K562 (cell line): ENCODE data around the gene ACTN2. TPM values are rescaled to one million over a fixed set of nuclear protein-coding genes. Genes with fewer than 3 reads are reported as not detected.

Experiments used
- DNMT1 ChIP-seq: fragments of 450-650 bp; IDR thresholded peaks from 2 replicates; pipeline ENCODE4 v1.6.1; 2016; ENCODE audit warnings: antibody characterized with exemption, mild to moderate bottlenecking
- ESRRA ChIP-seq: fragments of 450-650 bp; IDR thresholded peaks from 2 replicates; pipeline ENCODE4 v1.6.1; 2014; ENCODE audit warnings: low read depth, mild to moderate bottlenecking, moderate library complexity, borderline replicate concordance
- FOXP1 ChIP-seq: sonication (generic); formaldehyde crosslinking; IDR thresholded peaks from 2 replicates; pipeline ENCODE4 v1.8.0; 2022; ENCODE audit warnings: mild to moderate bottlenecking, missing genetic modification reagents
- HLTF ChIP-seq: fragments of 450-650 bp; IDR thresholded peaks from 2 replicates; pipeline ENCODE4 v1.6.1; 2016
- MAFG ChIP-seq: fragments of 450-650 bp; conservative IDR thresholded peaks from 2 replicates; pipeline ENCODE4 v1.6.1; 2016; ENCODE audit warnings: missing genetic modification characterization, missing compliant biosample characterization
- PYGO2 ChIP-seq: fragments of 450-650 bp; IDR thresholded peaks from 2 replicates; pipeline ENCODE4 v1.6.1; 2016; ENCODE audit warnings: mild to moderate bottlenecking, missing genetic modification characterization, moderate library complexity, missing compliant biosample characterization
- RAD21 ChIP-seq, 2 experiments: fragments of 250-450 bp in 1 of 2; fragments of 450-650 bp in 1 of 2; sonication (Bioruptor Pico) in 1 of 2; formaldehyde crosslinking in 1 of 2; IDR thresholded peaks in 1 of 2; conservative IDR thresholded peaks in 1 of 2; 2 replicates each; pipeline versions ENCODE4 v1.4.0 to v1.8.0; 2020 to 2022; ENCODE audit warnings: mild to moderate bottlenecking in 2 of 2, moderate library complexity in 1 of 2
- SMARCC2 ChIP-seq: fragments of 450-650 bp; IDR thresholded peaks from 2 replicates; pipeline ENCODE4 v1.6.1; 2017; ENCODE audit warnings: antibody characterized with exemption, moderate library complexity, mild to moderate bottlenecking, low read depth
- SMC3 ChIP-seq: conservative IDR thresholded peaks from 2 replicates; pipeline ENCODE4 v1.6.1; 2011; ENCODE audit warnings: low read depth, low read length, improper control_type of control experiment; ENCODE audit not compliant: insufficient read depth
- ZNF212 ChIP-seq: fragments of 450-650 bp; formaldehyde crosslinking; IDR thresholded peaks from 2 replicates; pipeline ENCODE4 v1.4.0; 2020; ENCODE audit warnings: mild to moderate bottlenecking
- ZNF263 ChIP-seq: sonication (generic); formaldehyde crosslinking; IDR thresholded peaks from 2 replicates; pipeline ENCODE4 v1.8.0; 2022; ENCODE audit warnings: mild to moderate bottlenecking, missing genetic modification reagents, borderline replicate concordance
- ZNF3 ChIP-seq: fragments of 250-450 bp; sonication (Bioruptor Pico); IDR thresholded peaks from 2 replicates; pipeline ENCODE4 v1.5.0; 2021; ENCODE audit warnings: mild to moderate bottlenecking, moderate library complexity
- ZNF444 ChIP-seq: fragments of 250-450 bp; sonication (Bioruptor Pico); IDR thresholded peaks from 2 replicates; pipeline ENCODE4 v1.4.0; 2020; ENCODE audit warnings: mild to moderate bottlenecking, moderate library complexity
- polyA plus RNA-seq, 8 experiments: library from polyadenylated mRNA; depleted of rRNA in 4 of 8; stranded (reverse) in 5 of 8; unstranded in 3 of 8; fragments of >200 nt; fragmentation: Nextera tagmentation in 2 of 8; fragmentation: Illumina TruSeq in 1 of 8; extraction: Ambion mirVana in 2 of 8; extraction: Trizol in 1 of 8; gene quantifications; 2 replicates each; pipeline versions ENCODE4 v1.2.1 to v1.2.3, GENCODE V29; 2011 to 2014; ENCODE audit warnings: inconsistent platforms in 1 of 8, missing spikeins in 1 of 8
- total RNA-seq, 7 experiments: library from RNA; depleted of rRNA in 6 of 7; stranded (reverse); fragments of >200 nt in 6 of 7; fragmentation: Illumina TruSeq in 2 of 7; extraction: Trizol in 2 of 7; gene quantifications; 2 replicates each; pipeline versions ENCODE4 v1.2.1 to v1.2.3, GENCODE V29; 2011 to 2021; ENCODE audit warnings: low replicate concordance in 1 of 7
- TF ChIP-seq, protein P1 (sequence below): fragments of 450-650 bp; IDR thresholded peaks from 2 replicates; pipeline ENCODE4 v1.6.1; 2016; ENCODE audit warnings: borderline replicate concordance
- TF ChIP-seq, protein P2 (sequence below): sonication (generic); formaldehyde crosslinking; IDR thresholded peaks from 2 replicates; pipeline ENCODE4 v1.8.1; 2023; ENCODE audit warnings: mild to moderate bottlenecking, missing genetic modification reagents
- TF ChIP-seq, protein P3 (sequence below), 2 experiments: fragments of 450-650 bp; formaldehyde crosslinking in 1 of 2; IDR thresholded peaks; 2 replicates each; pipeline versions ENCODE4 v1.4.0 to v1.6.1; 2014 to 2020; ENCODE audit warnings: mild to moderate bottlenecking in 2 of 2, borderline replicate concordance in 1 of 2, low read depth in 1 of 2

Gene ACTN2
- total and polyA plus RNA-seq, 9 of the 15 experiments (the other 6 are each of a cell fraction or from before 2014, with no cell fraction given), result 0.18 to 0.94 (median 0.42) TPM

DNA sequence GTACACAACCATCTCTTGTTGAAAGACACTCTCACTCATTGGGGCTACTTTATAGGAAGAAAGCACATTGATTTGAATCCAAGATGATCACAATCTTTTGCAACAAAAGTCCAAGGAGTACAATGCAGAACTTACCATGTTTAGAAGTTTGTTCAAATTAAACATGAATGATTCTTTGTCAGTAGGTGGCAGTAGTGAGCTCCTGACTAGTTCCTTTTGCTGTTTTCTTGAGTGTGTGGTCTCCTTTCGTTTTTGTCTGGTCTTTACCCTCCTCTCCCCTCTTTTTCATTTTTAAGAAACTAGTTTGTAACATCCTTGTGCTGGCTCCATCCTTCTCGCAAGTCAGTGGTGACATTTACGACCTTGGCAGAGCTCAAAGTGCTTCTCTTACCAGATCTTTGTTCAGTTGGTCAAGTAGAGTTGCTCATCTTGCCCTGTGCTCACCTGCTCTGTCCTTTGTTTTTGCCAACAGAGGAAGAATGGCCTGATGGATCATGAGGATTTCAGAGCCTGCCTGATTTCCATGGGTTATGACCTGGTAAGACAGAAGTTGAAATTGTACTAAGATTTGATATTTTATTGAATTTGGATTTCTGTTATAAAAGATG lies 73.1 kb downstream of the ACTN2 start (continued):
- no peak for TF ChIP-seq ZNF3 (CRISPR knock-in tag)
- TF ChIP-seq FOXP1 (CRISPR knock-in tag), result no peak
- TF ChIP-seq PYGO2, result no peak
- TF ChIP-seq ZNF212, result no peak
- no peak for TF ChIP-seq DNMT1
- no peak for TF ChIP-seq SMARCC2
- no peak for TF ChIP-seq ZNF444 (CRISPR knock-in tag)
- TF ChIP-seq HLTF, result 0 out of 2 replicates have a peak, but pooled peaks have one; percentile 39
- TF ChIP-seq SMC3, result peak; percentile 52
- TF ChIP-seq, protein P1, sequence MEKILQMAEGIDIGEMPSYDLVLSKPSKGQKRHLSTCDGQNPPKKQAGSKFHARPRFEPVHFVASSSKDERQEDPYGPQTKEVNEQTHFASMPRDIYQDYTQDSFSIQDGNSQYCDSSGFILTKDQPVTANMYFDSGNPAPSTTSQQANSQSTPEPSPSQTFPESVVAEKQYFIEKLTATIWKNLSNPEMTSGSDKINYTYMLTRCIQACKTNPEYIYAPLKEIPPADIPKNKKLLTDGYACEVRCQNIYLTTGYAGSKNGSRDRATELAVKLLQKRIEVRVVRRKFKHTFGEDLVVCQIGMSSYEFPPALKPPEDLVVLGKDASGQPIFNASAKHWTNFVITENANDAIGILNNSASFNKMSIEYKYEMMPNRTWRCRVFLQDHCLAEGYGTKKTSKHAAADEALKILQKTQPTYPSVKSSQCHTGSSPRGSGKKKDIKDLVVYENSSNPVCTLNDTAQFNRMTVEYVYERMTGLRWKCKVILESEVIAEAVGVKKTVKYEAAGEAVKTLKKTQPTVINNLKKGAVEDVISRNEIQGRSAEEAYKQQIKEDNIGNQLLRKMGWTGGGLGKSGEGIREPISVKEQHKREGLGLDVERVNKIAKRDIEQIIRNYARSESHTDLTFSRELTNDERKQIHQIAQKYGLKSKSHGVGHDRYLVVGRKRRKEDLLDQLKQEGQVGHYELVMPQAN, result no peak
- TF ChIP-seq RAD21 (CRISPR knock-in tag; conservative IDR thresholded peaks at IDR 0.05 in 1 of 2, IDR thresholded peaks at IDR 0.05 in 1 of 2), result peak; percentile 65 to 78
- no peak for TF ChIP-seq ESRRA
- TF ChIP-seq, protein P2, sequence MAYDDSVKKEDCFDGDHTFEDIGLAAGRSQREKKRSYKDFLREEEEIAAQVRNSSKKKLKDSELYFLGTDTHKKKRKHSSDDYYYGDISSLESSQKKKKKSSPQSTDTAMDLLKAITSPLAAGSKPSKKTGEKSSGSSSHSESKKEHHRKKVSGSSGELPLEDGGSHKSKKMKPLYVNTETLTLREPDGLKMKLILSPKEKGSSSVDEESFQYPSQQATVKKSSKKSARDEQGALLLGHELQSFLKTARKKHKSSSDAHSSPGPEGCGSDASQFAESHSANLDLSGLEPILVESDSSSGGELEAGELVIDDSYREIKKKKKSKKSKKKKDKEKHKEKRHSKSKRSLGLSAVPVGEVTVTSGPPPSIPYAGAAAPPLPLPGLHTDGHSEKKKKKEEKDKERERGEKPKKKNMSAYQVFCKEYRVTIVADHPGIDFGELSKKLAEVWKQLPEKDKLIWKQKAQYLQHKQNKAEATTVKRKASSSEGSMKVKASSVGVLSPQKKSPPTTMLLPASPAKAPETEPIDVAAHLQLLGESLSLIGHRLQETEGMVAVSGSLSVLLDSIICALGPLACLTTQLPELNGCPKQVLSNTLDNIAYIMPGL, result no peak
- TF ChIP-seq, protein P3, sequence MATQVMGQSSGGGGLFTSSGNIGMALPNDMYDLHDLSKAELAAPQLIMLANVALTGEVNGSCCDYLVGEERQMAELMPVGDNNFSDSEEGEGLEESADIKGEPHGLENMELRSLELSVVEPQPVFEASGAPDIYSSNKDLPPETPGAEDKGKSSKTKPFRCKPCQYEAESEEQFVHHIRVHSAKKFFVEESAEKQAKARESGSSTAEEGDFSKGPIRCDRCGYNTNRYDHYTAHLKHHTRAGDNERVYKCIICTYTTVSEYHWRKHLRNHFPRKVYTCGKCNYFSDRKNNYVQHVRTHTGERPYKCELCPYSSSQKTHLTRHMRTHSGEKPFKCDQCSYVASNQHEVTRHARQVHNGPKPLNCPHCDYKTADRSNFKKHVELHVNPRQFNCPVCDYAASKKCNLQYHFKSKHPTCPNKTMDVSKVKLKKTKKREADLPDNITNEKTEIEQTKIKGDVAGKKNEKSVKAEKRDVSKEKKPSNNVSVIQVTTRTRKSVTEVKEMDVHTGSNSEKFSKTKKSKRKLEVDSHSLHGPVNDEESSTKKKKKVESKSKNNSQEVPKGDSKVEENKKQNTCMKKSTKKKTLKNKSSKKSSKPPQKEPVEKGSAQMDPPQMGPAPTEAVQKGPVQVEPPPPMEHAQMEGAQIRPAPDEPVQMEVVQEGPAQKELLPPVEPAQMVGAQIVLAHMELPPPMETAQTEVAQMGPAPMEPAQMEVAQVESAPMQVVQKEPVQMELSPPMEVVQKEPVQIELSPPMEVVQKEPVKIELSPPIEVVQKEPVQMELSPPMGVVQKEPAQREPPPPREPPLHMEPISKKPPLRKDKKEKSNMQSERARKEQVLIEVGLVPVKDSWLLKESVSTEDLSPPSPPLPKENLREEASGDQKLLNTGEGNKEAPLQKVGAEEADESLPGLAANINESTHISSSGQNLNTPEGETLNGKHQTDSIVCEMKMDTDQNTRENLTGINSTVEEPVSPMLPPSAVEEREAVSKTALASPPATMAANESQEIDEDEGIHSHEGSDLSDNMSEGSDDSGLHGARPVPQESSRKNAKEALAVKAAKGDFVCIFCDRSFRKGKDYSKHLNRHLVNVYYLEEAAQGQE (IDR thresholded peaks at IDR 0.05; ENCODE audit: borderline replicate concordance), result peak; percentile 46; the same call in 1 of the 2 replicates
- TF ChIP-seq, protein P3 (CRISPR knock-in tag; IDR thresholded peaks at IDR 0.05; ENCODE audit: low read depth), result no peak
- TF ChIP-seq MAFG (tag), result no peak
- no peak for TF ChIP-seq ZNF263 (CRISPR knock-in tag)
